HEK293 (cell line): ENCODE measurements around the gene MRPS18A.

ENCODE experiments used
- GLI2 ChIP-seq: fragments of 450-650 bp; formaldehyde crosslinking; IDR thresholded peaks from 2 replicates; pipeline ENCODE4; 2017; ENCODE audit warnings: missing biosample characterization, missing genetic modification characterization, low read depth, borderline replicate concordance
- KLF8 ChIP-seq: fragments of 450-650 bp; formaldehyde crosslinking; IDR thresholded peaks from 2 replicates; pipeline ENCODE4 v1.5.1; 2016; ENCODE audit warnings: missing biosample characterization, missing genetic modification characterization
- KLF9 ChIP-seq: fragments of 450-650 bp; formaldehyde crosslinking; IDR thresholded peaks from 2 replicates; pipeline ENCODE4 v1.5.1; 2016; ENCODE audit warnings: missing biosample characterization, missing genetic modification characterization, low read depth
- PRDM1 ChIP-seq: fragments of 450-650 bp; formaldehyde crosslinking; IDR thresholded peaks from 2 replicates; pipeline ENCODE4; 2016; ENCODE audit warnings: missing biosample characterization, missing genetic modification characterization
- RBAK ChIP-seq: fragments of 450-650 bp; formaldehyde crosslinking; IDR thresholded peaks from 2 replicates; pipeline ENCODE4 v1.5.1; 2016; ENCODE audit warnings: missing biosample characterization, missing genetic modification characterization
- SP2 ChIP-seq: fragments of 450-650 bp; formaldehyde crosslinking; IDR thresholded peaks from 2 replicates; pipeline ENCODE4 v1.5.1; 2016; ENCODE audit warnings: missing biosample characterization, missing genetic modification characterization
- ZBTB1 ChIP-seq: fragments of 450-650 bp; formaldehyde crosslinking; IDR thresholded peaks from 2 replicates; pipeline ENCODE4 v1.5.1; 2016; ENCODE audit warnings: missing biosample characterization, missing genetic modification characterization
- ZBTB44 ChIP-seq: fragments of 450-650 bp; IDR thresholded peaks from 2 replicates; pipeline ENCODE4 v1.5.1; 2018; ENCODE audit warnings: missing biosample characterization, mild to moderate bottlenecking, missing genetic modification characterization
- ZNF112 ChIP-seq: fragments of 450-650 bp; formaldehyde crosslinking; IDR thresholded peaks from 2 replicates; pipeline ENCODE4 v1.5.0; 2017; ENCODE audit warnings: missing biosample characterization, missing genetic modification characterization
- ZNF121 ChIP-seq: fragments of 450-650 bp; formaldehyde crosslinking; IDR thresholded peaks from 2 replicates; pipeline ENCODE4 v1.5.1; 2016; ENCODE audit warnings: missing biosample characterization, missing genetic modification characterization
- ZNF155 ChIP-seq: fragments of 450-650 bp; formaldehyde crosslinking; IDR thresholded peaks from 2 replicates; pipeline ENCODE4 v1.5.1; 2016; ENCODE audit warnings: missing biosample characterization, missing genetic modification characterization
- ZNF157 ChIP-seq: fragments of 450-650 bp; formaldehyde crosslinking; IDR thresholded peaks from 2 replicates; pipeline ENCODE4 v1.5.1; 2016; ENCODE audit warnings: missing biosample characterization, missing genetic modification characterization
- ZNF16 ChIP-seq: fragments of 450-650 bp; formaldehyde crosslinking; IDR thresholded peaks from 2 replicates; pipeline ENCODE4 v1.5.1; 2016; ENCODE audit warnings: low read depth, missing biosample characterization, missing genetic modification characterization
- ZNF175 ChIP-seq: fragments of 450-650 bp; formaldehyde crosslinking; IDR thresholded peaks from 2 replicates; pipeline ENCODE4 v1.5.1; 2016; ENCODE audit warnings: missing biosample characterization, missing genetic modification characterization
- ZNF2 ChIP-seq: fragments of 450-650 bp; formaldehyde crosslinking; IDR thresholded peaks from 2 replicates; pipeline ENCODE4 v1.5.1; 2016; ENCODE audit warnings: missing biosample characterization, missing genetic modification characterization
- ZNF292 ChIP-seq: fragments of 450-650 bp; formaldehyde crosslinking; IDR thresholded peaks from 2 replicates; pipeline ENCODE4 v1.5.1; 2016; ENCODE audit warnings: low read depth, missing biosample characterization, missing genetic modification characterization, borderline replicate concordance
- ZNF335 ChIP-seq: fragments of 450-650 bp; formaldehyde crosslinking; conservative IDR thresholded peaks from 2 replicates; pipeline ENCODE4 v1.5.1; 2016; ENCODE audit warnings: missing biosample characterization, missing genetic modification characterization
- ZNF423 ChIP-seq: fragments of 450-650 bp; formaldehyde crosslinking; IDR thresholded peaks from 2 replicates; pipeline ENCODE4 v1.5.1; 2016; ENCODE audit warnings: missing biosample characterization, missing genetic modification characterization
- ZNF514 ChIP-seq: fragments of 450-650 bp; formaldehyde crosslinking; IDR thresholded peaks from 2 replicates; pipeline ENCODE4 v1.5.1; 2016; ENCODE audit warnings: missing biosample characterization, missing genetic modification characterization
- ZNF549 ChIP-seq: fragments of 450-650 bp; IDR thresholded peaks from 2 replicates; pipeline ENCODE4 v1.5.1; 2018; ENCODE audit warnings: missing biosample characterization, missing genetic modification characterization, mild to moderate bottlenecking, inconsistent platforms, moderate library complexity
- ZNF555 ChIP-seq: fragments of 450-650 bp; formaldehyde crosslinking; conservative IDR thresholded peaks from 2 replicates; pipeline ENCODE4 v1.5.1; 2017; ENCODE audit warnings: missing biosample characterization, mild to moderate bottlenecking, missing genetic modification characterization, inconsistent platforms
- ZNF600 ChIP-seq: fragments of 450-650 bp; formaldehyde crosslinking; IDR thresholded peaks from 2 replicates; pipeline ENCODE4 v1.5.1; 2016; ENCODE audit warnings: missing biosample characterization, missing genetic modification characterization
- ZNF626 ChIP-seq: fragments of 450-650 bp; sonication (Bioruptor Pico); formaldehyde crosslinking; IDR thresholded peaks from 2 replicates; pipeline ENCODE4 v1.5.1; 2018; ENCODE audit warnings: missing biosample characterization, missing genetic modification characterization, inconsistent platforms
- ZNF660 ChIP-seq: fragments of 450-650 bp; IDR thresholded peaks from 2 replicates; pipeline ENCODE4 v1.5.1; 2018; ENCODE audit warnings: missing biosample characterization, mild to moderate bottlenecking, missing genetic modification characterization
- ZNF701 ChIP-seq: fragments of 450-650 bp; formaldehyde crosslinking; IDR thresholded peaks from 2 replicates; pipeline ENCODE4 v1.5.1; 2016; ENCODE audit warnings: missing biosample characterization, missing genetic modification characterization
- ZNF707 ChIP-seq: fragments of 450-650 bp; formaldehyde crosslinking; IDR thresholded peaks from 2 replicates; pipeline ENCODE4 v1.5.1; 2016; ENCODE audit warnings: missing biosample characterization, missing genetic modification characterization
- ZNF776 ChIP-seq: fragments of 450-650 bp; formaldehyde crosslinking; IDR thresholded peaks from 2 replicates; pipeline ENCODE4 v1.5.0; 2017; ENCODE audit warnings: missing biosample characterization, missing genetic modification characterization, borderline replicate concordance
- ZNF777 ChIP-seq: fragments of 450-650 bp; formaldehyde crosslinking; IDR thresholded peaks from 2 replicates; pipeline ENCODE4 v1.5.1; 2017; ENCODE audit warnings: missing biosample characterization, missing genetic modification characterization, borderline replicate concordance
- ZNF830 ChIP-seq: fragments of 450-650 bp; IDR thresholded peaks from 2 replicates; pipeline ENCODE4 v1.5.0; 2018; ENCODE audit warnings: missing biosample characterization, missing genetic modification characterization, low read depth, mild to moderate bottlenecking, moderate library complexity
- ZNF843 ChIP-seq: fragments of 450-650 bp; formaldehyde crosslinking; IDR thresholded peaks from 2 replicates; pipeline ENCODE4 v1.5.1; 2016; ENCODE audit warnings: missing biosample characterization, missing genetic modification characterization
- TF ChIP-seq, protein P1 (sequence below): fragments of 450-650 bp; formaldehyde crosslinking; IDR thresholded peaks from 2 replicates; pipeline ENCODE4 v1.5.1; 2016; ENCODE audit warnings: missing biosample characterization, missing genetic modification characterization
- TF ChIP-seq, protein P2 (sequence below): fragments of 450-650 bp; formaldehyde crosslinking; IDR thresholded peaks from 2 replicates; pipeline ENCODE4 v1.5.1; 2016; ENCODE audit warnings: missing biosample characterization, missing genetic modification characterization
- TF ChIP-seq, protein P3 (sequence below): IDR thresholded peaks from 2 replicates; pipeline ENCODE4 v1.6.1; 2011; ENCODE audit warnings: mild to moderate bottlenecking, low read depth, low read length, borderline replicate concordance
- TF ChIP-seq, protein P4 (sequence below): fragments of 450-650 bp; formaldehyde crosslinking; optimal IDR thresholded peaks from 2 replicates; pipeline ENCODE3; 2016; ENCODE audit warnings: missing biosample characterization, mild to moderate bottlenecking, missing genetic modification characterization

The MRPS18A gene

GRCh38 chr6:43723737-43724295 is 36.2 kb upstream of the MRPS18A start (continued):
- TF ChIP-seq, protein P1, sequence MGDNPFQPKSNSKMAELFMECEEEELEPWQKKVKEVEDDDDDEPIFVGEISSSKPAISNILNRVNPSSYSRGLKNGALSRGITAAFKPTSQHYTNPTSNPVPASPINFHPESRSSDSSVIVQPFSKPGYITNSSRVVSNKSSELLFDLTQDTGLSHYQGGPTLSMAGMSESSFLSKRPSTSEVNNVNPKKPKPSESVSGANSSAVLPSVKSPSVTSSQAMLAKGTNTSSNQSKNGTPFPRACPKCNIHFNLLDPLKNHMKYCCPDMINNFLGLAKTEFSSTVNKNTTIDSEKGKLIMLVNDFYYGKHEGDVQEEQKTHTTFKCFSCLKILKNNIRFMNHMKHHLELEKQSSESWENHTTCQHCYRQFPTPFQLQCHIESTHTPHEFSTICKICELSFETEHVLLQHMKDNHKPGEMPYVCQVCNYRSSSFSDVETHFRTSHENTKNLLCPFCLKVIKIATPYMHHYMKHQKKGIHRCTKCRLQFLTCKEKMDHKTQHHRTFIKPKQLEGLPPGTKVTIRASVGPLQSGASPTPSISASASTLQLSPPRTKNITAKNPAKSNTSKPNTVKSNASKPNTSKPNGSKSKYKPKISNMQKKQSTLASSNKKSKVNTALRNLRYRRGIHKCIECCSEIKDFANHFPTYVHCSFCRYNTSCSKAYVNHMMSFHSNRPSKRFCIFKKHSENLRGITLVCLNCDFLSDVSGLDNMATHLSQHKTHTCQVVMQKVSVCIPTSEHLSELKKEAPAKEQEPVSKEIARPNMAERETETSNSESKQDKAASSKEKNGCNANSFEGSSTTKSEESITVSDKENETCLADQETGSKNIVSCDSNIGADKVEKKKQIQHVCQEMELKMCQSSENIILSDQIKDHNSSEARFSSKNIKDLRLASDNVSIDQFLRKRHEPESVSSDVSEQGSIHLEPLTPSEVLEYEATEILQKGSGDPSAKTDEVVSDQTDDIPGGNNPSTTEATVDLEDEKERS (tag by site-specific recombination), result no peak
- no peak for TF ChIP-seq ZNF155
- TF ChIP-seq ZNF843, result no peak
- TF ChIP-seq ZNF2 (tag by site-specific recombination), result 0 out of 2 replicates have a peak, but pooled peaks have one; percentile 39
- TF ChIP-seq RBAK, result no peak
- TF ChIP-seq ZNF16 (tag by site-specific recombination), result no peak
- TF ChIP-seq, protein P2, sequence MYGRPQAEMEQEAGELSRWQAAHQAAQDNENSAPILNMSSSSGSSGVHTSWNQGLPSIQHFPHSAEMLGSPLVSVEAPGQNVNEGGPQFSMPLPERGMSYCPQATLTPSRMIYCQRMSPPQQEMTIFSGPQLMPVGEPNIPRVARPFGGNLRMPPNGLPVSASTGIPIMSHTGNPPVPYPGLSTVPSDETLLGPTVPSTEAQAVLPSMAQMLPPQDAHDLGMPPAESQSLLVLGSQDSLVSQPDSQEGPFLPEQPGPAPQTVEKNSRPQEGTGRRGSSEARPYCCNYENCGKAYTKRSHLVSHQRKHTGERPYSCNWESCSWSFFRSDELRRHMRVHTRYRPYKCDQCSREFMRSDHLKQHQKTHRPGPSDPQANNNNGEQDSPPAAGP, result no peak
- TF ChIP-seq ZBTB1, result no peak
- TF ChIP-seq ZBTB44, result no peak
- TF ChIP-seq ZNF600, result peak; percentile 42; the same call in 1 of the 2 replicates
- TF ChIP-seq ZNF175 (tag by site-specific recombination), result no peak
- TF ChIP-seq, protein P3, sequence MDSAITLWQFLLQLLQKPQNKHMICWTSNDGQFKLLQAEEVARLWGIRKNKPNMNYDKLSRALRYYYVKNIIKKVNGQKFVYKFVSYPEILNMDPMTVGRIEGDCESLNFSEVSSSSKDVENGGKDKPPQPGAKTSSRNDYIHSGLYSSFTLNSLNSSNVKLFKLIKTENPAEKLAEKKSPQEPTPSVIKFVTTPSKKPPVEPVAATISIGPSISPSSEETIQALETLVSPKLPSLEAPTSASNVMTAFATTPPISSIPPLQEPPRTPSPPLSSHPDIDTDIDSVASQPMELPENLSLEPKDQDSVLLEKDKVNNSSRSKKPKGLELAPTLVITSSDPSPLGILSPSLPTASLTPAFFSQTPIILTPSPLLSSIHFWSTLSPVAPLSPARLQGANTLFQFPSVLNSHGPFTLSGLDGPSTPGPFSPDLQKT, result no peak
- TF ChIP-seq ZNF830, result no peak
- no peak for TF ChIP-seq ZNF626 (tag by site-specific recombination)
- no peak for TF ChIP-seq SP2 (tag by site-specific recombination)
- no peak for TF ChIP-seq ZNF549 (tag by site-specific recombination)
- TF ChIP-seq ZNF112, result no peak
- no peak for TF ChIP-seq ZNF701
- TF ChIP-seq ZNF776, result no peak
- TF ChIP-seq ZNF335 (tag by site-specific recombination), result peak; percentile 67
- TF ChIP-seq PRDM1, result no peak
- no peak for TF ChIP-seq KLF9 (tag by site-specific recombination)
- no peak for TF ChIP-seq ZNF555 (tag by site-specific recombination)
- no peak for TF ChIP-seq ZNF292 (tag by site-specific recombination)
- no peak for TF ChIP-seq ZNF660 (tag by site-specific recombination)
- no peak for TF ChIP-seq KLF8 (tag by site-specific recombination)
- TF ChIP-seq ZNF514, result no peak
- TF ChIP-seq ZNF157, result no peak
- no peak for TF ChIP-seq ZNF121
- no peak for TF ChIP-seq ZNF707 (tag by site-specific recombination)
- TF ChIP-seq ZNF423 (tag by site-specific recombination), result peak; percentile 59; the same call in 1 of the 2 replicates
- TF ChIP-seq, protein P4, sequence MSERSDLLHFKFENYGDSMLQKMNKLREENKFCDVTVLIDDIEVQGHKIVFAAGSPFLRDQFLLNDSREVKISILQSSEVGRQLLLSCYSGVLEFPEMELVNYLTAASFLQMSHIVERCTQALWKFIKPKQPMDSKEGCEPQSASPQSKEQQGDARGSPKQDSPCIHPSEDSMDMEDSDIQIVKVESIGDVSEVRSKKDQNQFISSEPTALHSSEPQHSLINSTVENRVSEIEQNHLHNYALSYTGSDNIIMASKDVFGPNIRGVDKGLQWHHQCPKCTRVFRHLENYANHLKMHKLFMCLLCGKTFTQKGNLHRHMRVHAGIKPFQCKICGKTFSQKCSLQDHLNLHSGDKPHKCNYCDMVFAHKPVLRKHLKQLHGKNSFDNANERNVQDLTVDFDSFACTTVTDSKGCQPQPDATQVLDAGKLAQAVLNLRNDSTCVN, result no peak
- no peak for TF ChIP-seq ZNF777 (tag by site-specific recombination)
- no peak for TF ChIP-seq GLI2 (tag by site-specific recombination)
